Liver (tissue), 9 donors: ENCODE results near the gene RAB41. TPM values are rescaled to one million over a fixed set of nuclear protein-coding genes. Genes with fewer than 3 reads are reported as not detected.

Experiments
- DNase-seq: peaks from one replicate; pipeline ENCODE4 v3.0.0-alpha.2; 2017; ENCODE audit warnings: low spot score
- H3K27ac ChIP-seq, 2 donors: one replicate each; pipeline ENCODE4 v1.7.0; 2013; ENCODE audit warnings: inconsistent platforms in 2 of 2, low read length in 2 of 2, control low read depth in 1 of 2, low read depth in 1 of 2, mild to moderate bottlenecking in 1 of 2
- H3K27me3 ChIP-seq, 4 donors: one replicate each; pipeline versions ENCODE4 v1.6.1 to v1.7.0; 2013; ENCODE audit warnings: low read length in 3 of 4, inconsistent platforms in 1 of 4, mild to moderate bottlenecking in 1 of 4, moderate library complexity in 1 of 4; ENCODE audit not compliant: control insufficient read depth in 4 of 4, insufficient read depth in 4 of 4
- H3K36me3 ChIP-seq, 4 donors: one replicate each; pipeline versions ENCODE4 v1.6.1 to v1.7.0; 2013; ENCODE audit warnings: low read length in 3 of 4, mild to moderate bottlenecking in 3 of 4, low read depth in 1 of 4, moderate library complexity in 1 of 4; ENCODE audit not compliant: control insufficient read depth in 4 of 4, insufficient read depth in 3 of 4
- H3K4me1 ChIP-seq, 4 donors: one replicate each; pipeline versions ENCODE4 v1.6.1 to v1.7.0; 2013; ENCODE audit warnings: low read length in 3 of 4, mild to moderate bottlenecking in 3 of 4, moderate library complexity in 1 of 4; ENCODE audit not compliant: control insufficient read depth in 4 of 4, insufficient read depth in 4 of 4
- H3K4me3 ChIP-seq, 3 donors: one replicate each; pipeline versions ENCODE4 v1.6.1 to v1.7.0; 2013; ENCODE audit warnings: low read length in 3 of 3, control low read depth in 1 of 3, low read depth in 1 of 3, mild to moderate bottlenecking in 1 of 3
- H3K9ac ChIP-seq, 2 donors: one replicate each; pipeline ENCODE4 v1.7.0; 2013; ENCODE audit warnings: low read length in 2 of 2, mild to moderate bottlenecking in 2 of 2, moderate library complexity in 2 of 2, control low read depth in 1 of 2, low read depth in 1 of 2
- H3K9me3 ChIP-seq, 4 donors: one replicate each; pipeline versions ENCODE4 v1.6.1 to v1.7.0; 2013; ENCODE audit warnings: low read length in 3 of 4; ENCODE audit not compliant: control insufficient read depth in 4 of 4
- ATF3 ChIP-seq: IDR thresholded peaks from 2 replicates; pipeline ENCODE4 v1.6.1; 2016; ENCODE audit warnings: antibody characterized with exemption
- EGR1 ChIP-seq, 2 donors: IDR thresholded peaks; 2 replicates each; pipeline ENCODE4 v1.6.1; 2016 to 2018; ENCODE audit warnings: antibody characterized with exemption in 2 of 2, low read depth in 2 of 2
- FOXA1 ChIP-seq: IDR thresholded peaks from 2 replicates; pipeline ENCODE4 v1.6.1; 2016; ENCODE audit warnings: antibody characterized with exemption
- FOXA2 ChIP-seq: IDR thresholded peaks from 2 replicates; pipeline ENCODE4 v1.6.1; 2016; ENCODE audit warnings: antibody characterized with exemption
- GABPA ChIP-seq, 2 donors: IDR thresholded peaks in 1 of 2; conservative IDR thresholded peaks in 1 of 2; 2 replicates each; pipeline ENCODE4 v1.6.1; 2016; ENCODE audit warnings: antibody characterized with exemption in 2 of 2, mild to moderate bottlenecking in 1 of 2, moderate library complexity in 1 of 2
- HNF4A ChIP-seq, 2 donors: conservative IDR thresholded peaks; 2 replicates each; pipeline ENCODE4 v1.6.1; 2016; ENCODE audit warnings: antibody characterized with exemption in 2 of 2, mild to moderate bottlenecking in 2 of 2
- HNF4G ChIP-seq: IDR thresholded peaks from 2 replicates; pipeline ENCODE4 v1.6.1; 2016; ENCODE audit warnings: antibody characterized with exemption
- JUND ChIP-seq, 2 donors: IDR thresholded peaks; 2 replicates each; pipeline ENCODE4 v1.6.1; 2016; ENCODE audit warnings: antibody characterized with exemption in 2 of 2
- NR2F2 ChIP-seq: IDR thresholded peaks from 2 replicates; pipeline ENCODE4 v1.6.1; 2016; ENCODE audit warnings: antibody characterized with exemption
- RAD21 ChIP-seq, 2 donors: IDR thresholded peaks; 2 replicates each; pipeline ENCODE4 v1.6.1; 2016; ENCODE audit warnings: antibody characterized with exemption in 2 of 2, mild to moderate bottlenecking in 2 of 2
- RXRA ChIP-seq, 2 donors: IDR thresholded peaks; 2 replicates each; pipeline ENCODE4 v1.6.1; 2017 to 2018; ENCODE audit warnings: antibody characterized with exemption in 2 of 2, mild to moderate bottlenecking in 1 of 2
- SP1 ChIP-seq: IDR thresholded peaks from 2 replicates; pipeline ENCODE4 v1.6.1; 2018; ENCODE audit warnings: antibody characterized with exemption, mild to moderate bottlenecking
- TAF1 ChIP-seq: conservative IDR thresholded peaks from 2 replicates; pipeline ENCODE4 v1.6.1; 2016; ENCODE audit warnings: antibody characterized with exemption, mild to moderate bottlenecking
- YY1 ChIP-seq: IDR thresholded peaks from 2 replicates; pipeline ENCODE4 v1.6.1; 2016; ENCODE audit warnings: antibody characterized with exemption, mild to moderate bottlenecking
- ZBTB33 ChIP-seq: IDR thresholded peaks from 2 replicates; pipeline ENCODE4 v1.6.1; 2016; ENCODE audit warnings: antibody characterized with exemption
- whole genome bisulfite sequencing: extraction: QIAGEN DNeasy Blood & Tissue Kit; methylation state at CpG from one replicate; pipeline ENCODE4 v1.1.7; 2013; 5-methylcytosine and 5-hydroxymethylcytosine counted together
- polyA plus RNA-seq, 2 donors: library from polyadenylated mRNA; stranded (reverse) in 1 of 2; unstranded in 1 of 2; fragments of 200-250 nt in 1 of 2; fragments of >200 nt in 1 of 2; fragmentation: Nextera tagmentation in 1 of 2; extraction: Ambion mirVana in 1 of 2; gene quantifications; one replicate each; pipeline versions ENCODE4 v1.2.1 to v1.2.3, GENCODE V29; 2013 to 2015
- total RNA-seq, 2 donors: library from RNA; depleted of rRNA; stranded (reverse); fragments of >200 nt; gene quantifications; one replicate each; pipeline ENCODE4 v1.2.3, GENCODE V29; 2014
- TF ChIP-seq, protein P1 (sequence below): IDR thresholded peaks from 2 replicates; pipeline ENCODE4 v1.6.1; 2016; ENCODE audit warnings: antibody characterized with exemption, mild to moderate bottlenecking
- TF ChIP-seq, protein P2 (sequence below): fragments of 150-350 bp; IDR thresholded peaks from 2 replicates; pipeline ENCODE4 v1.5.1; 2017; ENCODE audit warnings: improper control_type of control experiment, low read depth, low read length; ENCODE audit not compliant: missing input control
- donor health status: healthy.
- donor health status: healthy.
- donor health status: healthy.
- donor health status: healthy.
- donor health status: healthy.

RAB41 gene
- total and polyA plus RNA-seq, 4 donors: not detected

DNA sequence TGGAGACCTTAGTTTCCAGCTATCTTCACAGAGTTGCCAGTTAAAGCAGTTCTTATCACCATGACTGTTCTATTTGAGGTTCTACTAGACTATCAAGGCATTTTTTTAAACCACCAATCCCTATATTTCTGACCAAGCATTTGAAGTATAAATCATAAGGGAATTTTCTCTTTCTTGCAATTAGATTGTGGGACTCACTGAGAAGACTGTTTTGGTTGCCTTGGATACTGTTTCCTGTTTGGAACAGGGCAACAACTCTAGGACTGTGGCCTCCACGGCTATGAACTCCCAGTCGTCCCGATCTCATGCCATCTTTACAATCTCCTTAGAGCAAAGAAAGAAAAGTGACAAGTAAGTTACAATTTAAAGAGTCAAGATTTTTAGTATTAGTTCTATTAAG lies 19.7 kb downstream of the RAB41 start (continued):
- no peak for TF ChIP-seq ATF3
- no peak for TF ChIP-seq RAD21 (IDR thresholded peaks at IDR 0.05)
- no peak for TF ChIP-seq FOXA1
- TF ChIP-seq HNF4G: no peak
- TF ChIP-seq FOXA2: no peak
- no peak for TF ChIP-seq EGR1 (IDR thresholded peaks at IDR 0.05; ENCODE audit: low read depth in 2 of 2)

GRCh38 chrX:70313503-70313902 lies 31.5 kb downstream of the RAB41 start:
- no peaks in the 10 kb centered on the region for H3K36me3 ChIP-seq
- 95% methylated on average over 1 of the region's 1 CpG for WGBS
- H3K9me3 ChIP-seq: peaks cover 0 to 3% (median under 1%) of the 10 kb centered on the region in 4 donors
- peaks cover 0 to 9% (median 0%) of the 10 kb centered on the region in 4 donors for H3K27me3 ChIP-seq
- H3K4me3 ChIP-seq: no peak overlapping the region
- H3K27ac ChIP-seq: no peak overlapping the region
- DNase-seq: no peak
- TF ChIP-seq YY1 (no peak), ATF3 (no peak), NR2F2 (no peak), HNF4G (no peak), JUND (IDR thresholded peaks at IDR 0.05) (no peak), RXRA (IDR thresholded peaks at IDR 0.05) (no peak), FOXA1 (no peak), FOXA2 (no peak), EGR1 (IDR thresholded peaks at IDR 0.05; ENCODE audit: low read depth in 2 of 2) (no peak), TAF1 (no peak)
- TF ChIP-seq, protein P1, sequence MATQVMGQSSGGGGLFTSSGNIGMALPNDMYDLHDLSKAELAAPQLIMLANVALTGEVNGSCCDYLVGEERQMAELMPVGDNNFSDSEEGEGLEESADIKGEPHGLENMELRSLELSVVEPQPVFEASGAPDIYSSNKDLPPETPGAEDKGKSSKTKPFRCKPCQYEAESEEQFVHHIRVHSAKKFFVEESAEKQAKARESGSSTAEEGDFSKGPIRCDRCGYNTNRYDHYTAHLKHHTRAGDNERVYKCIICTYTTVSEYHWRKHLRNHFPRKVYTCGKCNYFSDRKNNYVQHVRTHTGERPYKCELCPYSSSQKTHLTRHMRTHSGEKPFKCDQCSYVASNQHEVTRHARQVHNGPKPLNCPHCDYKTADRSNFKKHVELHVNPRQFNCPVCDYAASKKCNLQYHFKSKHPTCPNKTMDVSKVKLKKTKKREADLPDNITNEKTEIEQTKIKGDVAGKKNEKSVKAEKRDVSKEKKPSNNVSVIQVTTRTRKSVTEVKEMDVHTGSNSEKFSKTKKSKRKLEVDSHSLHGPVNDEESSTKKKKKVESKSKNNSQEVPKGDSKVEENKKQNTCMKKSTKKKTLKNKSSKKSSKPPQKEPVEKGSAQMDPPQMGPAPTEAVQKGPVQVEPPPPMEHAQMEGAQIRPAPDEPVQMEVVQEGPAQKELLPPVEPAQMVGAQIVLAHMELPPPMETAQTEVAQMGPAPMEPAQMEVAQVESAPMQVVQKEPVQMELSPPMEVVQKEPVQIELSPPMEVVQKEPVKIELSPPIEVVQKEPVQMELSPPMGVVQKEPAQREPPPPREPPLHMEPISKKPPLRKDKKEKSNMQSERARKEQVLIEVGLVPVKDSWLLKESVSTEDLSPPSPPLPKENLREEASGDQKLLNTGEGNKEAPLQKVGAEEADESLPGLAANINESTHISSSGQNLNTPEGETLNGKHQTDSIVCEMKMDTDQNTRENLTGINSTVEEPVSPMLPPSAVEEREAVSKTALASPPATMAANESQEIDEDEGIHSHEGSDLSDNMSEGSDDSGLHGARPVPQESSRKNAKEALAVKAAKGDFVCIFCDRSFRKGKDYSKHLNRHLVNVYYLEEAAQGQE: no peak
- H3K4me1 ChIP-seq: no peaks in the 10 kb centered on the region
- H3K9ac ChIP-seq: no peak overlapping the region

GRCh38 chrX:70322784-70323183 lies 40.8 kb downstream of the RAB41 start:
- Histone ChIP-seq H3K27me3 (no peaks in the 10 kb centered on the region), H3K9me3 (no peaks in the 10 kb centered on the region), H3K9ac (no peak overlapping the region), H3K36me3 (no peaks in the 10 kb centered on the region), H3K4me3 (no peak overlapping the region), H3K4me1 (no peaks in the 10 kb centered on the region), H3K27ac (no peak overlapping the region)
- no peak for TF ChIP-seq ATF3
- TF ChIP-seq SP1: no peak
- no peak for TF ChIP-seq NR2F2
- TF ChIP-seq, protein P1: no peak
- TF ChIP-seq RXRA (IDR thresholded peaks at IDR 0.05): no peak
- no peak for TF ChIP-seq FOXA1
- TF ChIP-seq EGR1 (IDR thresholded peaks at IDR 0.05; ENCODE audit: low read depth in 2 of 2): no peak
- TF ChIP-seq YY1: no peak
- no peak for TF ChIP-seq HNF4A (conservative IDR thresholded peaks at IDR 0.05)
- no peak for TF ChIP-seq HNF4G
- TF ChIP-seq TAF1: no peak
- TF ChIP-seq, protein P2, sequence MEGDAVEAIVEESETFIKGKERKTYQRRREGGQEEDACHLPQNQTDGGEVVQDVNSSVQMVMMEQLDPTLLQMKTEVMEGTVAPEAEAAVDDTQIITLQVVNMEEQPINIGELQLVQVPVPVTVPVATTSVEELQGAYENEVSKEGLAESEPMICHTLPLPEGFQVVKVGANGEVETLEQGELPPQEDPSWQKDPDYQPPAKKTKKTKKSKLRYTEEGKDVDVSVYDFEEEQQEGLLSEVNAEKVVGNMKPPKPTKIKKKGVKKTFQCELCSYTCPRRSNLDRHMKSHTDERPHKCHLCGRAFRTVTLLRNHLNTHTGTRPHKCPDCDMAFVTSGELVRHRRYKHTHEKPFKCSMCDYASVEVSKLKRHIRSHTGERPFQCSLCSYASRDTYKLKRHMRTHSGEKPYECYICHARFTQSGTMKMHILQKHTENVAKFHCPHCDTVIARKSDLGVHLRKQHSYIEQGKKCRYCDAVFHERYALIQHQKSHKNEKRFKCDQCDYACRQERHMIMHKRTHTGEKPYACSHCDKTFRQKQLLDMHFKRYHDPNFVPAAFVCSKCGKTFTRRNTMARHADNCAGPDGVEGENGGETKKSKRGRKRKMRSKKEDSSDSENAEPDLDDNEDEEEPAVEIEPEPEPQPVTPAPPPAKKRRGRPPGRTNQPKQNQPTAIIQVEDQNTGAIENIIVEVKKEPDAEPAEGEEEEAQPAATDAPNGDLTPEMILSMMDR: no peak
- TF ChIP-seq JUND (IDR thresholded peaks at IDR 0.05): no peak
- TF ChIP-seq RAD21 (IDR thresholded peaks at IDR 0.05): no peak
- no peak for TF ChIP-seq ZBTB33
- no peak for TF ChIP-seq GABPA (IDR thresholded peaks at IDR 0.05 in 1 of 2, conservative IDR thresholded peaks at IDR 0.05 in 1 of 2)
- no peak for DNase-seq
- WGBS: over 99% methylated on average over 4 of the region's 4 CpGs
